C4-2B (cell line): ENCODE data around the gene ZBTB7B.

Experiments
- ZFX ChIP-seq: fragments of 450-650 bp; IDR thresholded peaks from 2 replicates; pipeline ENCODE4 v1.6.1; 2017
- TF ChIP-seq, protein P1 (sequence below): fragments of 450-650 bp; conservative IDR thresholded peaks from 2 replicates; pipeline ENCODE4 v1.5.1; 2017; ENCODE audit warnings: mild to moderate bottlenecking

DNA sequence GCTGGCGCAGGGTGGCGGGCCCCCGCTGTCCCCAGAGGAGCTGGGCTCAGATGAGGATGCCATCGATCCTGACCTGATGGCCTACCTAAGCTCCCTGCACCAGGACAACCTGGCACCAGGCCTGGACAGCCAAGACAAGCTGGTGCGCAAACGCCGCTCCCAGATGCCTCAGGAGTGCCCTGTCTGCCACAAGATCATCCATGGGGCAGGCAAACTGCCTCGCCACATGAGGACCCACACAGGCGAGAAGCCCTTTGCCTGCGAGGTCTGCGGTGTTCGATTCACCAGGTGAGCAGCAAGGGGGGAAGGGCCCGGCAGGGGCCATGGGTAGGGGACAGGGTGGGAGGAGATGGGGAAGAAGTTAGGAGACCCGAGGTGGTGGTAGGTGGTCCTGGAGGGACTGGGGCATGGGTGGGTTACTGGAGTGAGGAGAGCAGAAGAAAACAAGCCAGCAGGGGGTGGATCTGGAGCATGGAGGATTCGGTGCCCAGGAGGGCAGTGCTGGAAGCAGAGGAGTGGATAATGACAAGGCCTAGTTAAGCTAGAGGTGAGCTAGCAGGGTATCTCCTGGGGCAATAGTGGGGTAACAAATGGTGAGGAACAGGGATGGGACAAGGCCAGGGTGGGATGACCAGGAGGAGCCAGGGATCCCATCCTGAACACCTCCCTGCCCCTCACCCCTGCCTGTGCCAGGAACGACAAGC lies 13.1 kb downstream of the ZBTB7B start:
- TF ChIP-seq, protein P1, sequence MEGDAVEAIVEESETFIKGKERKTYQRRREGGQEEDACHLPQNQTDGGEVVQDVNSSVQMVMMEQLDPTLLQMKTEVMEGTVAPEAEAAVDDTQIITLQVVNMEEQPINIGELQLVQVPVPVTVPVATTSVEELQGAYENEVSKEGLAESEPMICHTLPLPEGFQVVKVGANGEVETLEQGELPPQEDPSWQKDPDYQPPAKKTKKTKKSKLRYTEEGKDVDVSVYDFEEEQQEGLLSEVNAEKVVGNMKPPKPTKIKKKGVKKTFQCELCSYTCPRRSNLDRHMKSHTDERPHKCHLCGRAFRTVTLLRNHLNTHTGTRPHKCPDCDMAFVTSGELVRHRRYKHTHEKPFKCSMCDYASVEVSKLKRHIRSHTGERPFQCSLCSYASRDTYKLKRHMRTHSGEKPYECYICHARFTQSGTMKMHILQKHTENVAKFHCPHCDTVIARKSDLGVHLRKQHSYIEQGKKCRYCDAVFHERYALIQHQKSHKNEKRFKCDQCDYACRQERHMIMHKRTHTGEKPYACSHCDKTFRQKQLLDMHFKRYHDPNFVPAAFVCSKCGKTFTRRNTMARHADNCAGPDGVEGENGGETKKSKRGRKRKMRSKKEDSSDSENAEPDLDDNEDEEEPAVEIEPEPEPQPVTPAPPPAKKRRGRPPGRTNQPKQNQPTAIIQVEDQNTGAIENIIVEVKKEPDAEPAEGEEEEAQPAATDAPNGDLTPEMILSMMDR, result no peak
- TF ChIP-seq ZFX, result no peak
